Gastrocnemius medialis (tissue), 4 donors: ENCODE results near the gene JCHAIN. TPM values are rescaled to one million over a fixed set of nuclear protein-coding genes. Genes with fewer than 3 reads are reported as not detected.

ENCODE experiments used
- ATAC-seq, 2 donors: fragments of 150-250 bp; one replicate each; pipeline ENCODE4 v1.9.1; 2016
- DNase-seq, 2 donors: peaks; one replicate each; pipeline ENCODE4 v3.0.0-alpha.2; 2019
- H3K27ac ChIP-seq, 4 donors: fragments of 200-600 bp; sonication (generic); 1 replicate in 1 of 4; 2 replicates in 3 of 4; pipeline ENCODE4 v1.5.1; 2016 to 2018; ENCODE audit warnings: mild to moderate bottlenecking in 2 of 4, moderate library complexity in 1 of 4
- H3K27me3 ChIP-seq, 3 donors: fragments of 200-600 bp; sonication (generic) in 2 of 3; 1 replicate in 1 of 3; 2 replicates in 2 of 3; pipeline versions ENCODE4 v1.5.1 to v1.6.0; 2016 to 2019; ENCODE audit warnings: mild to moderate bottlenecking in 1 of 3, moderate library complexity in 1 of 3
- H3K36me3 ChIP-seq, 2 donors: fragments of 200-600 bp; sonication (generic) in 1 of 2; one replicate each; pipeline ENCODE4 v1.5.1; 2017 to 2018
- H3K4me1 ChIP-seq, 2 donors: fragments of 200-600 bp; sonication (generic) in 1 of 2; one replicate each; pipeline ENCODE4 v1.5.1; 2016 to 2017; ENCODE audit warnings: mild to moderate bottlenecking in 2 of 2
- H3K4me3 ChIP-seq, 4 donors: fragments of 200-600 bp; sonication (generic) in 3 of 4; 1 replicate in 1 of 4; 2 replicates in 3 of 4; pipeline ENCODE4 v1.5.1; 2016 to 2019; ENCODE audit warnings: mild to moderate bottlenecking in 2 of 4
- H3K9me3 ChIP-seq, 3 donors: fragments of 200-600 bp; sonication (generic) in 2 of 3; 1 replicate in 1 of 3; 2 replicates in 2 of 3; pipeline ENCODE4 v1.5.1; 2016 to 2019
- CTCF ChIP-seq, 5 experiments: fragments of 450-650 bp in 3 of 5; fragments of 200-600 bp in 2 of 5; sonication (generic) in 2 of 5; IDR thresholded peaks in 4 of 5; conservative IDR thresholded peaks in 1 of 5; 1 replicate in 4 of 5; 2 replicates in 1 of 5; pipeline ENCODE4 v1.5.1; 2016 to 2019; ENCODE audit warnings: antibody characterized with exemption in 5 of 5, mild to moderate bottlenecking in 3 of 5, moderate library complexity in 3 of 5
- POLR2A ChIP-seq, 2 donors: fragments of 450-650 bp; IDR thresholded peaks; one replicate each; pipeline ENCODE4 v1.6.1; 2017; ENCODE audit warnings: antibody characterized with exemption in 2 of 2, mild to moderate bottlenecking in 2 of 2, moderate library complexity in 2 of 2
- in situ Hi-C, 4 donors: fragments of 200-750 bp; cut with MboI; loops; one replicate each; pipeline versions ENCODE4 v1.15.0 to v1.8.0; 2017; ENCODE audit warnings: low sequenced_read_pairs in 4 of 4
- intact Hi-C: fragments of 100-400 bp; cut with DNase I; formaldehyde crosslinking; loops from one replicate; pipeline ENCODE4 v1.15.1; 2023; ENCODE audit warnings: low total_unique reads
- total RNA-seq, 4 donors: library from RNA; depleted of rRNA; stranded (reverse); fragments of >200 nt; gene quantifications; one replicate each; pipeline versions ENCODE4 v1.1.0 to v1.2.3, GENCODE V29; 2016

The JCHAIN gene
- total RNA-seq, 4 donors from 2014 or later: 0.55 to 3.9 (median 0.60) TPM; not detected in 1

- intact Hi-C loops (no loop called here), in situ Hi-C loops (no loop called here)
- Histone ChIP-seq H3K4me3 (no peak overlapping the region), H3K27ac (no peak overlapping the region), H3K36me3 (no peaks in the 10 kb centered on the region), H3K4me1 (no peaks in the 10 kb centered on the region), H3K9me3 (no peaks in the 10 kb centered on the region), H3K27me3 (no peaks in the 10 kb centered on the region)
- no peak for TF ChIP-seq POLR2A (IDR thresholded peaks at IDR 0.05)
- TF ChIP-seq CTCF (IDR thresholded peaks at IDR 0.05 in 4 of 5, conservative IDR thresholded peaks at IDR 0.05 in 1 of 5): no peak
- DNase-seq: no peak
- no peak for ATAC-seq
These were observed 38.7 kb downstream of the JCHAIN start for GRCh38 chr4:70627620-70628019.

GRCh38 chr4:70624226-70624793 is 42.0 kb downstream of the JCHAIN start:
- no peaks in the 10 kb centered on the region for H3K27me3 ChIP-seq
- intact Hi-C loops (no loop called here), in situ Hi-C loops (loop anchor here in 2 of 4 donors (25.0 kb wide), 1 partner anchor 1088 kb away; no protein-coding TSS in a partner anchor)
- TF ChIP-seq POLR2A (IDR thresholded peaks at IDR 0.05) (no peak), CTCF (IDR thresholded peaks at IDR 0.05 in 4 of 5, conservative IDR thresholded peaks at IDR 0.05 in 1 of 5) (no peak)
- DNase-seq (no peak), ATAC-seq (no peak)
- no peaks in the 10 kb centered on the region for H3K36me3 ChIP-seq
- no peak overlapping the region for H3K4me3 ChIP-seq
- H3K4me1 ChIP-seq: no peaks in the 10 kb centered on the region
- H3K9me3 ChIP-seq: no peaks in the 10 kb centered on the region
- H3K27ac ChIP-seq: no peak overlapping the region

- intact Hi-C loops (no loop called here), in situ Hi-C loops (loop anchor here in 2 of 4 donors (25.0 kb wide), 1 partner anchor 1089 kb away; no protein-coding TSS in a partner anchor)
- no peaks in the 10 kb centered on the region for H3K9me3 ChIP-seq
- ATAC-seq: no peak
- DNase-seq: no peak
- H3K27ac ChIP-seq: no peak overlapping the region
- TF ChIP-seq CTCF (IDR thresholded peaks at IDR 0.05 in 4 of 5, conservative IDR thresholded peaks at IDR 0.05 in 1 of 5): no peak
- TF ChIP-seq POLR2A (IDR thresholded peaks at IDR 0.05): no peak
- H3K4me1 ChIP-seq: no peaks in the 10 kb centered on the region
- no peak overlapping the region for H3K4me3 ChIP-seq
- H3K36me3 ChIP-seq: no peaks in the 10 kb centered on the region
- no peaks in the 10 kb centered on the region for H3K27me3 ChIP-seq
These were observed 43.0 kb downstream of the JCHAIN start for GRCh38 chr4:70623323-70623722.

- no peak overlapping the region for H3K4me3 ChIP-seq
- intact Hi-C loops (no loop called here), in situ Hi-C loops (loop anchor here in 2 of 4 donors (25.0 kb wide), 1 partner anchor 1093 kb away; no protein-coding TSS in a partner anchor)
- ATAC-seq: no peak
- no peak for DNase-seq
- H3K36me3 ChIP-seq: no peaks in the 10 kb centered on the region
- no peaks in the 10 kb centered on the region for H3K4me1 ChIP-seq
- no peaks in the 10 kb centered on the region for H3K9me3 ChIP-seq
- TF ChIP-seq CTCF (IDR thresholded peaks at IDR 0.05 in 4 of 5, conservative IDR thresholded peaks at IDR 0.05 in 1 of 5): no peak
- no peak for TF ChIP-seq POLR2A (IDR thresholded peaks at IDR 0.05)
- H3K27me3 ChIP-seq: no peaks in the 10 kb centered on the region
- no peak overlapping the region for H3K27ac ChIP-seq
These were observed 46.5 kb downstream of the JCHAIN start for GRCh38 chr4:70619778-70620177.

- no peaks in the 10 kb centered on the region for H3K4me1 ChIP-seq
- ATAC-seq (no peak), DNase-seq (no peak)
- no peak overlapping the region for H3K27ac ChIP-seq
- H3K27me3 ChIP-seq: no peaks in the 10 kb centered on the region
- in situ Hi-C loops: loop anchor here in 2 of 4 donors (25.0 kb wide), 1 partner anchor 1093 kb away; no protein-coding TSS in a partner anchor
- no peak overlapping the region for H3K4me3 ChIP-seq
- no peaks in the 10 kb centered on the region for H3K36me3 ChIP-seq
- TF ChIP-seq CTCF (IDR thresholded peaks at IDR 0.05 in 4 of 5, conservative IDR thresholded peaks at IDR 0.05 in 1 of 5) (no peak), POLR2A (IDR thresholded peaks at IDR 0.05) (no peak)
- no peaks in the 10 kb centered on the region for H3K9me3 ChIP-seq
- intact Hi-C loops: no loop called here
These were observed 47.0 kb downstream of the JCHAIN start for GRCh38 chr4:70619288-70619687.
